SJSA1 (cell line): ENCODE results near the gene IL36G. TPM values are rescaled to one million over a fixed set of nuclear protein-coding genes. Genes with fewer than 3 reads are reported as not detected.

ENCODE experiments used
- DNase-seq, 2 experiments: peaks; one replicate each; pipeline ENCODE4 v3.0.0-alpha.2; 2015 to 2020; ENCODE audit warnings: low spot score in 2 of 2, low read depth in 1 of 2
- H3K27ac ChIP-seq: fragments of 250-450 bp; sonication (Bioruptor Pico); 2 replicates; pipeline ENCODE4 v1.5.1; 2020; ENCODE audit warnings: mild to moderate bottlenecking, moderate library complexity
- H3K27me3 ChIP-seq: fragments of 250-450 bp; sonication (Bioruptor Pico); replicated peaks from 2 replicates; pipeline ENCODE4 v1.5.1; 2020; ENCODE audit warnings: mild to moderate bottlenecking, moderate library complexity
- H3K36me3 ChIP-seq: fragments of 250-450 bp; sonication (Bioruptor Pico); 2 replicates; pipeline ENCODE4 v1.5.1; 2020; ENCODE audit warnings: mild to moderate bottlenecking
- H3K4me1 ChIP-seq: fragments of 250-450 bp; sonication (Bioruptor Pico); replicated peaks from 2 replicates; pipeline ENCODE4 v1.6.1; 2021; ENCODE audit warnings: mild to moderate bottlenecking
- H3K4me3 ChIP-seq: fragments of 250-450 bp; sonication (Bioruptor Pico); 2 replicates; pipeline ENCODE4 v1.5.1; 2020; ENCODE audit warnings: mild to moderate bottlenecking
- H3K9me3 ChIP-seq: fragments of 250-450 bp; sonication (Bioruptor Pico); replicated peaks from 2 replicates; pipeline ENCODE4 v1.5.1; 2020; ENCODE audit warnings: mild to moderate bottlenecking
- total RNA-seq: library from RNA; depleted of rRNA; stranded (reverse); fragments of >200 nt; shearing (Covaris generic); gene quantifications from 2 replicates; pipeline ENCODE4 v1.2.3, GENCODE V29; 2014; rRNA removed

Gene IL36G
- total RNA-seq, 1 experiment from 2014 or later: not detected

- no peak overlapping the region for H3K27ac ChIP-seq
- peaks cover 15% of the 10 kb centered on the region for H3K27me3 ChIP-seq
- no peaks in the 10 kb centered on the region for H3K4me1 ChIP-seq
- H3K9me3 ChIP-seq: no peaks in the 10 kb centered on the region
- H3K4me3 ChIP-seq: no peak overlapping the region
- H3K36me3 ChIP-seq: no peaks in the 10 kb centered on the region
- DNase-seq: no peak
Measured at GRCh38 chr2:113015042-113015441, 37.2 kb downstream of the IL36G start.

GRCh38 chr2:113015655-113016054 lies 37.8 kb downstream of the IL36G start:
- Histone ChIP-seq H3K27me3 (peaks cover 15% of the 10 kb centered on the region), H3K27ac (no peak overlapping the region), H3K9me3 (no peaks in the 10 kb centered on the region), H3K4me3 (no peak overlapping the region), H3K36me3 (no peaks in the 10 kb centered on the region), H3K4me1 (no peaks in the 10 kb centered on the region)
- no peak for DNase-seq

- no peak for DNase-seq
- H3K4me3 ChIP-seq: no peak overlapping the region
- H3K9me3 ChIP-seq: no peaks in the 10 kb centered on the region
- H3K27ac ChIP-seq: no peak overlapping the region
- no peaks in the 10 kb centered on the region for H3K36me3 ChIP-seq
- H3K4me1 ChIP-seq: no peaks in the 10 kb centered on the region
- peaks cover 26% of the 10 kb centered on the region for H3K27me3 ChIP-seq
Measured at GRCh38 chr2:113018509-113018908, 40.7 kb downstream of the IL36G start.

GRCh38 chr2:113021312-113021711 lies 43.5 kb downstream of the IL36G start:
- DNase-seq: no peak
- Histone ChIP-seq H3K4me3 (no peak overlapping the region), H3K9me3 (no peaks in the 10 kb centered on the region), H3K27me3 (peaks cover 17% of the 10 kb centered on the region), H3K4me1 (no peaks in the 10 kb centered on the region), H3K27ac (no peak overlapping the region), H3K36me3 (no peaks in the 10 kb centered on the region)

- Histone ChIP-seq H3K36me3 (no peaks in the 10 kb centered on the region), H3K4me3 (no peak overlapping the region), H3K27me3 (peaks cover 28% of the 10 kb centered on the region), H3K27ac (no peak overlapping the region), H3K9me3 (no peaks in the 10 kb centered on the region), H3K4me1 (no peaks in the 10 kb centered on the region)
- DNase-seq: no peak
Measured at GRCh38 chr2:113024764-113025163, 47.0 kb downstream of the IL36G start.

- Histone ChIP-seq H3K36me3 (no peaks in the 10 kb centered on the region), H3K4me3 (no peak overlapping the region), H3K27me3 (peaks cover 28% of the 10 kb centered on the region), H3K4me1 (no peaks in the 10 kb centered on the region), H3K27ac (no peak overlapping the region), H3K9me3 (no peaks in the 10 kb centered on the region)
- no peak for DNase-seq
Measured at GRCh38 chr2:113025737-113026136, 47.9 kb downstream of the IL36G start.

GRCh38 chr2:113027691-113028090 lies 49.9 kb downstream of the IL36G start:
- no peak overlapping the region for H3K27ac ChIP-seq
- no peaks in the 10 kb centered on the region for H3K4me1 ChIP-seq
- DNase-seq: no peak
- peaks cover 23% of the 10 kb centered on the region for H3K27me3 ChIP-seq
- H3K36me3 ChIP-seq: no peaks in the 10 kb centered on the region
- no peak overlapping the region for H3K4me3 ChIP-seq
- H3K9me3 ChIP-seq: no peaks in the 10 kb centered on the region

- Histone ChIP-seq H3K4me1 (no peaks in the 10 kb centered on the region), H3K36me3 (no peaks in the 10 kb centered on the region), H3K27ac (no peak overlapping the region), H3K4me3 (no peak overlapping the region), H3K27me3 (peaks cover 18% of the 10 kb centered on the region), H3K9me3 (no peaks in the 10 kb centered on the region)
- DNase-seq: no peak
Measured at GRCh38 chr2:113028112-113028511, 50.3 kb downstream of the IL36G start.

- no peaks in the 10 kb centered on the region for H3K4me1 ChIP-seq
- no peaks in the 10 kb centered on the region for H3K36me3 ChIP-seq
- H3K27me3 ChIP-seq: 0 out of 2 replicates have a peak, but pooled peaks cover 6% of the 10 kb centered on the region
- no peak for DNase-seq
- no peak overlapping the region for H3K4me3 ChIP-seq
- no peaks in the 10 kb centered on the region for H3K9me3 ChIP-seq
- H3K27ac ChIP-seq: no peak overlapping the region
Measured at GRCh38 chr2:113032737-113033136, 54.9 kb downstream of the IL36G start.

- Histone ChIP-seq H3K4me3 (no peak overlapping the region), H3K27me3 (no peaks in the 10 kb centered on the region), H3K36me3 (no peaks in the 10 kb centered on the region), H3K9me3 (no peaks in the 10 kb centered on the region), H3K4me1 (no peaks in the 10 kb centered on the region), H3K27ac (no peak overlapping the region)
- no peak for DNase-seq
Measured at GRCh38 chr2:113034016-113034415, 56.2 kb downstream of the IL36G start.

Other genes with a start within 250 kb of the IL36G start
- 25.1 and 33.4 TPM in 2 replicates for gene CKAP2L, start 213.4 kb upstream of the IL36G start, total RNA-seq
- 0.16 and 1.5 TPM in 2 replicates for gene IL1A, start 193.5 kb upstream of the IL36G start, total RNA-seq
- 4.2 and 4.3 TPM in 2 replicates for gene IL1B, start 141.2 kb upstream of the IL36G start, total RNA-seq
- not detected in 2 replicates for gene IL37, start 66.8 kb upstream of the IL36G start, total RNA-seq
- not detected in 2 replicates for gene IL36A, start 27.5 kb downstream of the IL36G start, total RNA-seq
- not detected in 2 replicates for gene IL36B, start 74.9 kb downstream of the IL36G start, total RNA-seq
- gene IL36RN, start 81.2 kb downstream of the IL36G start, total RNA-seq: not detected in 2 replicates
- gene IL1F10, start 90.0 kb downstream of the IL36G start, total RNA-seq: not detected in 2 replicates
- gene IL1RN, start 149.6 kb downstream of the IL36G start, total RNA-seq: not detected in 2 replicates
- 1.7 and 3.2 TPM in 2 replicates for gene PSD4, start 196.0 kb downstream of the IL36G start, total RNA-seq